Epithelial cell of esophagus (primary cell): ENCODE results near the gene NADSYN1.

ENCODE experiments used
- DNase-seq: peaks from one replicate; pipeline ENCODE4 v3.0.0; 2010; ENCODE audit warnings: low read depth
- H3K4me3 ChIP-seq: 2 replicates; pipeline ENCODE4 v1.5.1; 2011; ENCODE audit warnings: mild to moderate bottlenecking, low read length, control low read depth
- TF ChIP-seq, protein P1 (sequence below): IDR thresholded peaks from 2 replicates; pipeline ENCODE4 v1.5.1; 2011; ENCODE audit warnings: low read depth, mild to moderate bottlenecking, low read length, control low read depth, inconsistent platforms; ENCODE audit not compliant: insufficient read depth; ENCODE audit errors: missing control alignments

NADSYN1 gene

DNA sequence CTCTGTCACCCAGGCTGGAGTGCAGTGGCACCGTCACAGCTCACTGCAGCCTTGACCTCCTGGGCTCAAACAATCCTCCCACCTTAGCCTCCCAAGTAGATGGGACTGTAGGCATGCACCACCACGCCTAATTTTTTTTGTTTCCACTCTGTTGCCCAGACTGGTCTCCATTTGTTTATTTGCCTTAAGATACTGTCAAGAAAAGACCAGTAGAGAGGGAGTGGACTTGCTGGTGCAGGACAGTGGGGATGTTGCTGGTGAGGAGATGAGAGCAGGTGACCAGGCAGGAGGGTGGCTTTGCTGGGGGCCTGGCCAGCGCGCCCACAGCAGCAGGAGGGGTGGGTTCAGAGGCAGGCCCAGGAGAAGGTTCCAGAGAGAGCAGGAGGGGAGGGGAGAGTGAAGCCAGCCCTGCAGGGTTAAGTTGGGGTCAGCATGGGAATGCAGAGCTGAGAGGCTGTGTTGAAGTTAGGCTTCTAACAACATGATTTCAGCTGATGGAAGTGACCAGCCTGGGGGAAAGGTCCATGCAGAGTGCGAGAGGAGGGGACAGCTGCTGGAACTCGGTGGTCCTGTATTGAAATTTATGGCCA lies 35.8 kb downstream of the NADSYN1 start:
- no peak overlapping the region for H3K4me3 ChIP-seq
- TF ChIP-seq, protein P1, sequence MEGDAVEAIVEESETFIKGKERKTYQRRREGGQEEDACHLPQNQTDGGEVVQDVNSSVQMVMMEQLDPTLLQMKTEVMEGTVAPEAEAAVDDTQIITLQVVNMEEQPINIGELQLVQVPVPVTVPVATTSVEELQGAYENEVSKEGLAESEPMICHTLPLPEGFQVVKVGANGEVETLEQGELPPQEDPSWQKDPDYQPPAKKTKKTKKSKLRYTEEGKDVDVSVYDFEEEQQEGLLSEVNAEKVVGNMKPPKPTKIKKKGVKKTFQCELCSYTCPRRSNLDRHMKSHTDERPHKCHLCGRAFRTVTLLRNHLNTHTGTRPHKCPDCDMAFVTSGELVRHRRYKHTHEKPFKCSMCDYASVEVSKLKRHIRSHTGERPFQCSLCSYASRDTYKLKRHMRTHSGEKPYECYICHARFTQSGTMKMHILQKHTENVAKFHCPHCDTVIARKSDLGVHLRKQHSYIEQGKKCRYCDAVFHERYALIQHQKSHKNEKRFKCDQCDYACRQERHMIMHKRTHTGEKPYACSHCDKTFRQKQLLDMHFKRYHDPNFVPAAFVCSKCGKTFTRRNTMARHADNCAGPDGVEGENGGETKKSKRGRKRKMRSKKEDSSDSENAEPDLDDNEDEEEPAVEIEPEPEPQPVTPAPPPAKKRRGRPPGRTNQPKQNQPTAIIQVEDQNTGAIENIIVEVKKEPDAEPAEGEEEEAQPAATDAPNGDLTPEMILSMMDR, result no peak
- DNase-seq, result no peak

DNA sequence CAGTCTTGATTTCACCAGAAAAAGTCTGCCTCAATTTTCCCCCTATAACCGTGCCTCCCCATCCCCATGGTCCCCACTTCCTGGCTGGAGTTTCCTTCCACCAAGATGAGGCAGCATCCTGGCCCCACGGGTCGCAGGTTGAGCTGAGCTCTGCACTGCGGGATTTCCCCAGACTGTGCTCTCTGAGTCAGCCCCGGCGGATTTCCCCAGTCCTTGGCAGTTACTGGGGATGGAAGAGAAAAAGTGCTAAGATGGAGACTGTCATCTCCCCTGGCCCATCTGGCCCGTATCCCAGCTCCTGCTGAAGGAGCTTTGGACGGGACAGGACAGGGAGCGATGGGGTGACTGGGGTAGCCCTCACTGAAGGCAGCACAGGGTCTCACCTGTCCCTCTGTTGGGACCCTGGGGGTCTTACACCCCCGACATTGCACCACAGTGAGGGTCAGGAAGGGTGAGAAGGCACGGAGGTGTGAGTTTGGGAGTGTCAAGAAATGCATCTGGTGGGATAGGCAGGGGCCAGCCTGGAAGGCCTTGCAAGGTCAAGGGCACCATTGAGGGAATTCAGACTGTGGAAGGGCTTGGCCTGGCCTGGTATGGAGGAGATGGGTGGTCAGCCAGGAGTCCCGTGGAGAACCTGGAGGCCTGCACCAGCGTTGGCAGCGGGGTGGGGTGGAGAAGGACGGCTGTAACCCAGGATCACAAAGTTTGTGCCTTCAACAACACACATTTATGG lies 36.5 kb downstream of the NADSYN1 start:
- TF ChIP-seq, protein P1, result no peak
- DNase-seq, result peak; percentile 65

DNA sequence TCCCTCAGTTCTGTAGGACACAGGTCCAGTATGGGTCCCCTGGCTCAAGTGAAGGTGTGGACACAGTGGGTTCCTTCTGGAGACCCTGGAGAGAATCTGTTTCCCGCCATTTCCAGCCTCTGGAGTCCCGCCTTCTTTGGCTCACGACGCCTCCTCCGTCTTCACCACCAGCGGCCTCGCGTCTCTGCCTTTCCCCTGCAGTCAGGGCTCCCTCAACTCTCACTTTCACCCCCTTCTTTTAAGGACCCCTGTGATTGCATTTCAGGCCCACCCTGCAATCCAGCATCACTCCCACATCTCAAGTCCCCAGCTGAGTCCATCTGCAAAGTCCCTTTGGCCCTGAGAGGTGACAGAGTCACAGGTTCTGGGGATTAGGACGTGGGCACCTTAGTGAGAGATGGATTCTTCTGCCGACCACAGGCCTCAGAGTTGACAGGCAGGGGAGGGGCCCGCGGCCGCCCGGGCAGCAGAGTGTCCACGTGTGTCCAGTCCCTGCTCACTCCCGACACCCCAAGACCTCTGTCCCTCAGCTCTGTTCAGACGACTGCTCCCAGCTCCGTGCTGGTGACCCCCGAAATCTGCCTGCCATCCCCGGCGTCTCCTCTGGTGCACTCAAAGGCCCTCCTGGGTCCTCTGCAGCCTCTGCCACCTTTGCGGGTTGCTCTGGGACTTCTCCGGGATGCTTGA lies 37.2 kb downstream of the NADSYN1 start:
- no peak for DNase-seq
- TF ChIP-seq, protein P1, result no peak
- no peak overlapping the region for H3K4me3 ChIP-seq

More for the DNA sequence above, 36.5 kb downstream of the NADSYN1 start:
- H3K4me3 ChIP-seq, result no peak overlapping the region

DNA sequence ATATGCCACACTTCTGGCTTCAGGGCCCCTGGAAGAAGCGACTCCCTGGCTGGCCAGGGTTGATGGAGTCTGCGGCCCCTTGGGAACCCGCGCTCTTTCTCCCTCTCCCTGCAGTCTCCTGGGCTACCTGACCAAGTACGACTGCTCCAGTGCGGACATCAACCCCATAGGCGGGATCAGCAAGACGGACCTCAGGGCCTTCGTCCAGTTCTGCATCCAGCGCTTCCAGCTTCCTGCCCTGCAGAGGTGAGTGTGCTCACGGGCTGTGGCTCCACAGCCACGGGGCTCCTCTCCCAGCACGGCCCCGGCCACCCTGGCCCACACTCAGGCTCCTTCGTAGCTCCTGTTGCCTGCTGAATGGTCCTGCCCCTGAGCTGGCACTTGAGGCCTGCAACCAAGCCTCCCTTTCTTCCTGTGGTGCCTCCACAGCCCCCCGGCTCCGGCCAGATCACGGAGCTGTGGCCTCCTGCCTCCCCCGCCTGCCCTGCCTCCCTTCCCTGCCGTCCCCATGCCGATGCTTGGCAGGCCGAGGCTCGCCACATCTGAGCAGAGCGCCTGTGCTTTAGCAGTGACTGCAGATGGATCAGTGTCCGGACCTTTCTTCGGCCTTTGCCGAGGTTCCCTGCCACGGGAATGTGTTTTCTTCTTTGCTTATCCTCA lies 37.9 kb downstream of the NADSYN1 start:
- H3K4me3 ChIP-seq, result no peak overlapping the region
- TF ChIP-seq, protein P1, result no peak
- DNase-seq, result no peak

DNA sequence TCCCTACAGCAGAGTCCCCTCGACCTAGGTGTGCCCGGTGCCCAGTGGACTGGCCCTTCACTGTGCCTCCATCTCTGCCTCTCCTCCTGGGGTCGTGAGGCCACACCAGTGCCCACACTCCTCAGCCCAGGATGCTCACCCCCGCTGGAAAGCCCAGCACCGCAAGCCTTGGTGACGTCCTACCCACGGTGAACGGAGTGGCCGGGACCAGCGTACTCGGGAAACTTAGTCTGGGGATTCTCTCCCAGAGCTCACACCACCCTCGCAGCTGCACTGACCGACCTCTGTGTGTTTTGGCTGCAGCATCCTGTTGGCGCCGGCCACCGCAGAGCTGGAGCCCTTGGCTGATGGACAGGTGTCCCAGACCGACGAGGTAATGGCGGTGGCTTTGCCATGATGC lies 38.5 kb downstream of the NADSYN1 start:
- TF ChIP-seq, protein P1, result no peak
- no peak for DNase-seq
- H3K4me3 ChIP-seq, result no peak overlapping the region

DNA sequence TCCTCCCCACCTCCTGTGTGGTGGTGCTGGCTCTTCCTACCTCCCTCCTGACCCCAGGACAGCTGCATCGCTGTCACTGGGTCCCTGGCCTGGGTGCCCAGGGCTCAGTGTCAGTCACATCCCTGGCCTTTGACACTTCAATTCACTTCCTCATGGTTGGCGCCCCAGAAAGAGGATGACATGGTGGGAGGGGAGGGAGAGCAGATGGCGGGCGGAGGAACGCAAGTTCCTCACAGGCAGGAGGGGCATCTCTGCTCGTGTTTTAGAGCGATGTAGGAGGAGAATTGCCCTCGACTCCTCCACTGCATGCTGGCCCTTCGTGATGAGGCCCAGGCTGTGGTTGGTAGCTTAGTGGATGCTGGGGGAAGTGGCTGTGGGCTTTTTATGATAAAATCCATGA lies 38.9 kb downstream of the NADSYN1 start:
- no peak for DNase-seq
- H3K4me3 ChIP-seq, result no peak overlapping the region
- TF ChIP-seq, protein P1, result no peak
